Activated CD4-positive, alpha-beta T cell treated with anti-CD3 and anti-CD28 coated beads, Interleukin-2, amount 50 U/mL, for 16 hours (primary cell): ENCODE data around the gene TMEM151A.
A peak's percentile ranks its signal among the peaks of the same experiment; 100 is the strongest.
"Not testable (repeated sequence)": the region's sequence is repeated elsewhere in the genome, so short reads cannot be mapped to it uniquely, and the experiment has no call there.

ENCODE experiments used
- DNase-seq: peaks from one replicate; pipeline ENCODE4 v3.0.0-alpha.2; 2020

The TMEM151A gene

DNA sequence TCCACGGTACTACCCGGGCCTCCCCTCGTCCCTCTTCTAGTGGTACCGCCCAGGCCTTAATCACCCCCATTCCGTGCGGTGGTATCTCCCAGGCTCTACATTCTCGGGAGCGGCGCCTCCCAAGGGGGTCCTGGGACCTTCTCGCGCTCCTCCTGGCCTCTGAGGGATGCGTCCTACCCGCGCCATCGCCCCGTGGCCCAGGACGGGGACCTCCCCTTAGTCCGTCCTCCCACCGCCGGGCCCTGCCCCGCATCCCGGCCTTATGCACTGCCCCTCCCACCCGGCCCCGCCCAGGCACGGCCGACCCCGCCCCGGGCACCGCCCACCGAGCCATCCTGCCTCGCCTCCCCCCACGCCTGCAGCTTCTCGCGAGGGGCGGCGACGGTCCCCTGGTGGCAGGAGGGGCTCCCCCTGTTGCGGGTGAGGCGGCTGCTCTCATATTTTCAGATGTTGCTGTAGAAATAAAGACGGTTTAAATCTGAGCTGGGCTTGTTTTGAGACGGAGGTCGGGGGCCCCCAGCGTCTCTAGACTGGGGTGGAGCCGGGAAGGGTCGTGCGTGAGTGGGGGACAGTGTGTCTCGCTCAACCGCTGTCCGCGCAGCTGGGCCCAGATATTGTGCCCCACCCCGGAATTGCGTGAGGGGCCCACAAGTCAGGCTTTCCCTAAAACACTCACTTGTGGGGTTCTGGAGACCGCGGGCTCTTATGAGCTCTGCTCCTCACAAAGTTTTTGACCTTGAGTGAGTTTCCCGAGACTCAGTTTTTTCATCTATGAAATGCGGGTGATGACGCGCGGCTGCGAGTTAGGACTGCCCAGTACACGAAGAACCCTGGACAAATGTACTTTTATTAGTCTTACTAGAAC is 24.1 kb upstream of the TMEM151A start:
- peak; percentile 88 for DNase-seq

DNA sequence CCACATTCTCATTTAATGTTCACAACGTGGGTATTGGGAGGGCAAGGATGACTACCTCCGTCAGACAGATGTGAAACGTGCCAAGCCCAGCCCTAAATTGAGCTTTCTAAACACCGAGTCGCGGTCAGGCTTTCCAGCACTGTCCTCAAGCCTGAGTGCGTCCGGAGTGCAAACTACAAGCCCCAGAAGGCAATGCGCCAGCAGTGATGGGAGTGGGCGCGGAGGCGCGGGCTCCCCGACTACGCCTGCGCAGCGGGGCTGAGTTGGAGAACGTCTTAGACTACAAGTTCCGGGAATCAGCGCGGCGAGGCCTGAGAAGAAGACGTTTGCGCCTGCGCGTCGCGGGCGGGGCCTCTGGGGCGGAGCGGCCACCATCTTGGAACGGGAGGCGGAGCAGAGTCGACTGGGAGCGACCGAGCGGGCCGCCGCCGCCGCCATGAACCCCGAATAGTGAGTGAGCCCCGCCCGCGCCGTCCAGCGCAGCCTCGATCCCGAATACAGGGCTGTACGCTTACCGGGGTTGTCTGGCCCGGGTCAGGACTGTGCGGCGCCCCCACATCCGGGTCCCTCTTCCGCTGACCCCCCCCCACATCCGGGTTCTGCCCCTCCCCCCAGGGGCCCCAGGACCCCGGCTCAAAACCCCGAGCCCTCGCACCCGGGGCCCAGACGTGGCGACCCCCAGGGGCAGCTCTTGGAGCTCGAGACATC is 23.3 kb upstream of the TMEM151A start, which contains the start of gene RAB1B:
Gene RAB1B, plus strand, starts transcription at position 396 of the 708 bp plus-strand sequence. Its CDS starts 41 bp downstream, at position 437.
- peak; percentile 100 for DNase-seq

DNA sequence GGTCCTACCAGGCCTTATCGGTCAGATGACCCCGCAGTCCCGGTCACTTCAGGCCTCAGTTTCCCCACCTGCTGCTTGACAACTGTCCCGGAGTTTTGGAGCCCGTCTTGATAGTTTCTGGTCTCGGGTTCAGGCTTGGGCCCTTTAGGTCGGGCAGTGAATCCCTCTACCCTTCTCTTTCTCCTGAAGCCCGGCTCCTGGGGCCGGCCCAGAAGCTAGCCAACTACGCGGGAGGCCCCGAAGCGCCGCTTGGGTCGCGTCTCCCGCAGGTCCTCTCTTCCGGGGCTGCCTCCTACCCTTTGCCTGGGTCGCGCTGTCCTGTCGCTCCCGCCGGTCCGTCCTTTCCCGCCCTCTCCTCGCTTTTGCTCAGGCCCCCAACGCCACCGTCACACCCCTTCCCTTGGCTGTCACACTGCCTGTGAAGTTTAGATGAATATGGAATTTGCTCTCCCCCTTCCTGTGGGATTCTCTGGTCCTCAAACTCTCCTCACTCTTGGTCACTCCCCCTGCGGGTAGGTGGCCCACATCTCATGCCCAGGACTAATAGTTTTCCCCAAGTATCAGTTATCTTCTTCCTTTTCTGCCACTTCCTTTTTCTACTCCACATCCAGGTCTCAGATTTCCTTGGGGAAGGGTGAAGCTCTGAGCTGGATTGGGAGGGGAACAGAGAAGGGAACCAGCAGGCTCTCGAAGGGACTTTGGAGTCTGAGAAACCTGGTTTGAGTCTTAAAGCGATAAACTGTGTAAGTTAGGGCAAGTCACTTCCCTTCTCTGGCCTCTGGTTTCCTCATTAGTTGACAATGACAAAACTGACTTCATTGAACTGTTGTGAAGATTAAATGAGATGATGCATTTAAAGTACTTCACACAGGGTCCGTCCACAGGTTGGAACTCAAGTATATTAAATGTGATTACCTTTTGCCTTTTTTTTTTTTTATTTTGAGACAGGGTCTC is 22.5 kb upstream of the TMEM151A start:
- peak; percentile 36 for DNase-seq

DNA sequence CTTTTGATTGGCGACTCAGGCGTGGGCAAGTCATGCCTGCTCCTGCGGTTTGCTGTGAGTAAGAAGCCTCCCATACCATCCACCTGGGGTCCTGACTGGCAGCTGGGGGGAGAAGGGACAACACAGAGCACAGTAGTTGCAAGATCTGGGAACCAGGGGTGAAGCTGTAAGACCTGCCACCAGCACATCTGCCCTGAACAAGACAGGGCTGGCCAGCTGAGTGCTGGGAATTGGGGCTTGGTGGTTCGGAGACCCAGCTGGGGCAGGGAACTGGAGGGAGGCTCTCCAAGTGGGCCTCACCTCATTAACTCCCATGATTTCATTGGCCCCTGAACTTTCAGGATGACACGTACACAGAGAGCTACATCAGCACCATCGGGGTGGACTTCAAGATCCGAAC is 19.9 kb upstream of the TMEM151A start:
- no peak for DNase-seq

- DNase-seq, result peak; percentile 22
These were observed 19.1 kb upstream of the TMEM151A start for GRCh38 chr11:66272596-66272995.

DNA sequence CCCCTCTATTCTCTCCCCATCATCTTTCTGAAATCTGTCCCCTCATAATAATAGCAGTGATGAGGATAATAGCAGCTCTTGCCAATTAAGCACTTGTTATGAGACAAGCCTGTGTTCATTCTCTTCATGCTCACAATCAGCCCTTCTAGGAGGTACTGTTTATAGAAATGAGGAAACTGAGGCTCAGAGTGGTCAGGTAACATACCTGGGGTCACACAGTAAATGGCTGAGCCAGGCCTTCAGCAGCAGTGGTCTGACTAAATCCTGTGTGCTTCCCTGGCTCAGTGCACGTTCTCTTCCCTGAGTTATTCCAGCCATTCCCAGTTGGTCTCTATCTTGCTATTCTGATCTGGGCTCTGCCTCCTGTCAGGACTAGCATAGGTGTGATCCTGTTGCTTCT is 17.5 kb upstream of the TMEM151A start:
- no peak for DNase-seq

DNA sequence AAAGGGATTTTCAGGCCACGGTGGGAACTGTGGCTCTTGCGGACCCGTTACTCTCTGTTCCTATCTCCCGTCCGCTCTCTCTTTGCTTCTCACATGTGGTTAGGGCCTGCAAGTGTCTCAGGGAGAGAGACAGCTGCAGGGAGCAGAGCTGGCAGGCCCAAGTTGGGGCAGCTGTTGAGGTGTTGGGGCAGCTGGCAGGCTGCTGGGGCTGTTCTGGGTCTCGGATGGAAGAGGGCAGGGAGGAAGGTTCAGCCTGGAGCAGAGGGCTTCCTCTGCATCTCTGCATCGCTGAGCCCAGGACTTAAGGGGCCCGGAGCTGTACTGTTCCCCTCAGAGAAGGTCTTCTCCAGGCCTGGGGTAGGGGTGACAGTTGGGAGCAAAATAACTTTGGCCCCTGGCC is 16.3 kb upstream of the TMEM151A start:
- DNase-seq, result no peak

GRCh38 chr11:66275984-66276612 is 15.6 kb upstream of the TMEM151A start:
- no peak for DNase-seq

- not testable (repeated sequence) for DNase-seq
These were observed 15.1 kb upstream of the TMEM151A start for GRCh38 chr11:66276619-66277018.

DNA sequence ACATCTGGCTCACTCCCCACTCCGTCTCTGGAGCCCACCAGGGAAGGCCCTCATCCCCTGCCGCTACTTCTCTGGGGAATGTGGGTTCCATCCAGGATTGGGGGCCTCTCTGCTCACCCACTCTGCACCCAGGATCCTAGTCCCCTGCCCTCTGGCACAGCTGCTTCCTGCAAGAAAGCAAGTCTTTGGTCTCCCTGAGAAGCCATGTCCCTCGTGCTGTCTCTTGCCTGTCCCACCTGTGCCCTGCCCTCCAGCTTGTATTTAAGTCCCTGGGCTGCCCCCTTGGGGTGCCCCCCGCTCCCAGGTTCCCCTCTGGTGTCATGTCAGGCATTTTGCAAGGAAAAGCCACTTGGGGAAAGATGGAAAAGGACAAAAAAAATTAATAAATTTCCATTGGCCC is 14.6 kb upstream of the TMEM151A start:
- DNase-seq, result not testable (repeated sequence)

DNA sequence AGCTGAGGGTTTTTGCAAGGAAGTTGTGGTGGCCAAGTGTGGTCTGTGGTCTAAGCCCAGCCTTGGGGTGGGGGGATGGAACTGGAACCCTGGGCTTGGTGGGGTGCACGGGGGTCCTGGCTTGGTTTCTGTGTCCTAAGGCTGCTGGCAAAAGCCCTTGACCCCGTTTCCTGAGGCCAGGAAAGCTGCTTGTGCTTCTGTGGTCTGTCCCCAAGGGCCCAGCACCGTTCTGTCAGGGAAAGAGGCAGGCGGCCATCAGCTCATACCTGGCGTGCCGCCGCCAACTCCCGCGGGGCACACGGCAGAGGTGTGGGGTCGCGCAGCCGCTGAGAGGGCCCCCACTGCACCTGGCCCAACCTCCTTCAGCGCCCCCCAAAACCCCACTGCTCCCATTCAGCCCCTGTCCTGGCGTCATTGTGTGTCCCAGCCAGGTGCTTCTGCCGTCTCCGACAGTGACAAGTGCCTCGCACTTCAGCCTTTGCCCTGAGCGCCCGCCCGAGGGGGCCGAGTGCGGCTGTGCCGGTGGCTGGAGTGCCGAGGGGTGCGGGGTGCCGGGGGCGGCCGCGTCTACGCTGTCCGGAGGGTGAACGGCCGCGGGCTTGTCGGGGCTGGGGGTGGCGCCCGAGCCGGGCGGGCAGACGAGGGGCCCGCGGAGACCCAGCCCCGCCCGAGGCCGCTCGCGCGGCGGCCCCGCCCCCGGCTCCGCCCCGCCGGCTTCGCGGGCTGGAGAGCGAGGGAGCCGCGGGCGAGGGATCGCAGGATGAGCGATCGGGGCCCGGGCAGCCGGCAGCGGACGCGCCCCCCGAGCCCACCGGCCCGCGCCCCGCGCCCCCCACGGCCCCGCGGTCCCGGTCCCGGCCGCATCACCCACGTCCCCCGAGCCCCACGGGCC is 14.0 kb upstream of the TMEM151A start, which contains the start of gene CNIH2:
Gene CNIH2, plus strand, starts transcription at position 705 of the 892 bp plus-strand sequence. CDS start 282 bp downstream, outside the sequence.
- DNase-seq, result peak; percentile 18

DNA sequence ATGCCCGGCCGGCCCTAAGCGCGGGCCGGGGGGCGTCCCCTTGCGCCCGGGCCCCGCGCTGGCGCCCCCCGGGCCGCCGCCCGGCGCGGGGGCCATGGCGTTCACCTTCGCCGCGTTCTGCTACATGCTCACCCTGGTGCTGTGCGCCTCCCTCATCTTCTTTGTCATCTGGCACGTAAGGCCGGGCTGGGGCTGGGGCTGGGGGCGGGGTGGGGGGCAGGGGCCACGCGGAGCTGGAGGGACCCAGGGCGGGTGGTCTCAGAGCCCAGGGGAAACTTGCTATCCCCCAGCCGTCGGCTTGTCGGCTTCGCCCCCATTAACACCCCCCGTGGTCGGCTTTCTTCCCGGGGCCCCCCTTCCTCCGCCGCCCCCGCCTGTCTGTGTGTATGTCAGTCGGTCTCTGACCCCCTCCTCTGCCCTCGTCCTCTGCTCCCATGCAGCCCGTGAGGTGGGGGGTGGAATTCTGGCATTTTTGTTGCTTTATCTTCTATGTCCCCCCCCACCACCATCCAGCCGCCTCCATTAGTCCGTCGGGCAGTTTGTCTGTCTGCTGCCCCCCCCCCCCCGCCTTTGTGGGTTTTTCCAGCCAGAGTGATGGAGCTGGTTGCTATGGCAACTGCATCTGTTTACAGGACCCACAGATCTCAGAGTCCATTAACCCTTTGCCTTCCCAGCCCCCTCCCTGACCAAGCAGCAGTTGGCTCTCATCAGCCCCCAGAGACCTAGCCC is 13.2 kb upstream of the TMEM151A start:
- DNase-seq, result no peak

GRCh38 chr11:66279092-66279734 is 12.5 kb upstream of the TMEM151A start:
- DNase-seq, result no peak

DNA sequence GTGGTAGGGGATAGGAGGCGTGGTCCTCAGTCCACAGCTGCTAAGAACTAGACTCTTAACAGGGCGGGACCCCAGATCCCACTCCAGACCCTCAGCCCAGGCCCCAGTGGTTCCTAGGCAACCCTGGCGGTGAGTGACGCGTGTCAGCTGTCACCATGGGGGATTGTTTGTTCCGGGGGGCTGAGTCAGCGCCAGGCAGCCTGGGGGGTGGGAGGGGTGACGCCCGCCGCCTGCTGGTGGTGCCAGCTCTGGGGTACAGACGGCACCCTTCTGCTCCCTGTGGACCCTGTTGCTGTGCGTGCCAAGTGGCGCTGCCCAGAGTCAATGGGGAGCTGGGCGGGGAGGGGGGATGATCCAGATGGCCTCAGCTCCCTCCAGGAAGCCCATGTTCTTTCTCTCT is 11.3 kb upstream of the TMEM151A start:
- no peak for DNase-seq

GRCh38 chr11:66281001-66281400 is 10.7 kb upstream of the TMEM151A start:
- DNase-seq, result no peak

- DNase-seq, result no peak
These were observed 9.8 kb upstream of the TMEM151A start for GRCh38 chr11:66281776-66282467.

DNA sequence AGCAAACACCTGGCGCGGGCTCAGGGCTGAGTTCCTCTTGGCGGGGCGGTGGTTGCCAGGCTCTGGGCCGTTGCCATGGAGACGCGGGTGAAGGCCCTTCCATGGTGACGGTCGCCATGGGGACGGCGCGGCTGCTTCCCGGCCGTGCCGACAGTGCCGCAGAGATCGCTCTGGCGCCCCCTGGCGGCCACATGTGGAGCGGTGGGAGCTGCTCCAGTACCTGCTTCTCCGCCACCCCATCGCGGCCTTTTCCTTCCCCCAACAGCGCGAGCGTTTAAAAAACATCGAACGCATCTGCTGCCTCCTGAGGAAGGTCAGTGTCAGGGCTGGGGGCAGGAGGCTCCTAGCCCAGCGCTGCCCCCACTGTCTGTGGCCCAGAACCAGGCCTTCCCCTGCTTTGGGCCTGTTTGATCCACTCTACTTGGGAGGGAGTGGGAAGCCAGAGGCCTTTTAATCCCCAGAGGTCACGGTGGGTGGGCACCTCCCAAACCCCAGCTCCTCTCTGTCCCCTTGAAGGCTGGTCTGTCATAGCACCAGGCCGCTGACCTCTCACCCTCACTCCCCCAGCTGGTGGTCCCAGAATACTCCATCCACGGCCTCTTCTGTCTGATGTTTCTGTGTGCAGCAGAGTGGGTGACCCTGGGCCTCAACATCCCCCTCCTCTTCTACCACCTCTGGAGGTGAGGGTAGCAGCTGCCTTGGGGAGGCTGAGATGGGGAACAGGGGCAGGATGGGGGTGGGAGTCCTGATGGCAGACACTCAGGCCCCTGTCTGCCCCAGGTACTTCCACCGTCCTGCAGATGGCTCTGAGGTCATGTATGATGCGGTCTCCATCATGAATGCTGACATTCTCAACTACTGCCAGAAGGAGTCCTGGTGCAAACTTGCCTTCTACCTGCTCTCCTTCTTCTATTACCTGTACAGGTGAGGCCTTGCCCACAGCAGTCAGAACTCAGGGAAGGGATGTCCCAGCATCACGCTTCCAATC is 8.9 kb upstream of the TMEM151A start:
- peak; percentile 99 for DNase-seq
